HEK293 (cell line): ENCODE measurements around the gene HSPB3.

ENCODE experiments used
- TCF7L2 ChIP-seq: IDR thresholded peaks from 2 replicates; pipeline ENCODE4 v1.6.1; 2011; ENCODE audit warnings: low read depth, mild to moderate bottlenecking, inconsistent platforms, low read length, moderate library complexity, borderline replicate concordance
- ZNF623 ChIP-seq: fragments of 450-650 bp; formaldehyde crosslinking; IDR thresholded peaks from 2 replicates; pipeline ENCODE4 v1.5.1; 2016; ENCODE audit warnings: missing biosample characterization, missing genetic modification characterization
- ZNF660 ChIP-seq: fragments of 450-650 bp; IDR thresholded peaks from 2 replicates; pipeline ENCODE4 v1.5.1; 2018; ENCODE audit warnings: missing biosample characterization, mild to moderate bottlenecking, missing genetic modification characterization
- TF ChIP-seq, protein P1 (sequence below): fragments of 450-650 bp; formaldehyde crosslinking; IDR thresholded peaks from 2 replicates; pipeline ENCODE4 v1.5.1; 2016; ENCODE audit warnings: missing biosample characterization, missing genetic modification characterization
- TF ChIP-seq, protein P2 (sequence below): fragments of 450-650 bp; formaldehyde crosslinking; IDR thresholded peaks from 2 replicates; pipeline ENCODE4 v1.5.1; 2016; ENCODE audit warnings: missing biosample characterization, missing genetic modification characterization

DNA sequence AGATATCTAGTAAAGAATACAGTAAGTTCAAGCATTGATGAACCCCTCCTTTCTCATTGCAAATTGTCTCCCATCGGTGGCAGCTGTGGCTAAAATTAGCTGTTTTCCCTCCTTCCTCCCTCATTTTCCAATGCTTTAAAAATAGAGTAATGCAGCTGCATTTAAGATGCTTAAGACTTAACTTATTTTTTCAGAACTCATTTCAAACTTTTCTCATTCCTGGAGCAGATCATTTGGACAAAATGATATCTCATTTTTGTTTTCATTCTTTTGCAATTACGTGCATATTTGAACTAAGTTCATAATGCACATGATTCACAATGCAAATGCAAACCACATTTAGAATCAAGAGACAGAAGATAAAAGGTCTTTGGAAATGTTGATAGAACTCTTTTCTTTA lies 14.6 kb downstream of the HSPB3 start:
- TF ChIP-seq, protein P1, sequence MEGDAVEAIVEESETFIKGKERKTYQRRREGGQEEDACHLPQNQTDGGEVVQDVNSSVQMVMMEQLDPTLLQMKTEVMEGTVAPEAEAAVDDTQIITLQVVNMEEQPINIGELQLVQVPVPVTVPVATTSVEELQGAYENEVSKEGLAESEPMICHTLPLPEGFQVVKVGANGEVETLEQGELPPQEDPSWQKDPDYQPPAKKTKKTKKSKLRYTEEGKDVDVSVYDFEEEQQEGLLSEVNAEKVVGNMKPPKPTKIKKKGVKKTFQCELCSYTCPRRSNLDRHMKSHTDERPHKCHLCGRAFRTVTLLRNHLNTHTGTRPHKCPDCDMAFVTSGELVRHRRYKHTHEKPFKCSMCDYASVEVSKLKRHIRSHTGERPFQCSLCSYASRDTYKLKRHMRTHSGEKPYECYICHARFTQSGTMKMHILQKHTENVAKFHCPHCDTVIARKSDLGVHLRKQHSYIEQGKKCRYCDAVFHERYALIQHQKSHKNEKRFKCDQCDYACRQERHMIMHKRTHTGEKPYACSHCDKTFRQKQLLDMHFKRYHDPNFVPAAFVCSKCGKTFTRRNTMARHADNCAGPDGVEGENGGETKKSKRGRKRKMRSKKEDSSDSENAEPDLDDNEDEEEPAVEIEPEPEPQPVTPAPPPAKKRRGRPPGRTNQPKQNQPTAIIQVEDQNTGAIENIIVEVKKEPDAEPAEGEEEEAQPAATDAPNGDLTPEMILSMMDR, result no peak
- no peak for TF ChIP-seq ZNF660 (tag by site-specific recombination)
- TF ChIP-seq TCF7L2, result no peak
- no peak for TF ChIP-seq ZNF623 (tag by site-specific recombination)
- TF ChIP-seq, protein P2, sequence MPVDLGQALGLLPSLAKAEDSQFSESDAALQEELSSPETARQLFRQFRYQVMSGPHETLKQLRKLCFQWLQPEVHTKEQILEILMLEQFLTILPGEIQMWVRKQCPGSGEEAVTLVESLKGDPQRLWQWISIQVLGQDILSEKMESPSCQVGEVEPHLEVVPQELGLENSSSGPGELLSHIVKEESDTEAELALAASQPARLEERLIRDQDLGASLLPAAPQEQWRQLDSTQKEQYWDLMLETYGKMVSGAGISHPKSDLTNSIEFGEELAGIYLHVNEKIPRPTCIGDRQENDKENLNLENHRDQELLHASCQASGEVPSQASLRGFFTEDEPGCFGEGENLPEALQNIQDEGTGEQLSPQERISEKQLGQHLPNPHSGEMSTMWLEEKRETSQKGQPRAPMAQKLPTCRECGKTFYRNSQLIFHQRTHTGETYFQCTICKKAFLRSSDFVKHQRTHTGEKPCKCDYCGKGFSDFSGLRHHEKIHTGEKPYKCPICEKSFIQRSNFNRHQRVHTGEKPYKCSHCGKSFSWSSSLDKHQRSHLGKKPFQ (tag by site-specific recombination), result no peak
